ENCODE results near the gene CELF4.
"Not testable (repeated sequence)": the region's sequence is repeated elsewhere in the genome, so short reads cannot be mapped to it uniquely, and the experiment has no call there.

The CELF4 gene

GRCh38 chr18:37465958-37466357 lies 99.6 kb downstream of the CELF4 start:
- no peak for DNase-seq (ENCODE audit: low read depth in 2 of 2)

GRCh38 chr18:37464257-37464656 lies 101.3 kb downstream of the CELF4 start:
- no peak for DNase-seq (ENCODE audit: low read depth in 2 of 2)

GRCh38 chr18:37461329-37461728 lies 104.3 kb downstream of the CELF4 start:
- not testable (repeated sequence) for DNase-seq (ENCODE audit: low read depth in 2 of 2)

- DNase-seq (ENCODE audit: low read depth in 2 of 2), result no peak
These were observed 105.0 kb downstream of the CELF4 start for GRCh38 chr18:37460604-37461003.

- DNase-seq (ENCODE audit: low read depth in 2 of 2), result no peak
These were observed 106.9 kb downstream of the CELF4 start for GRCh38 chr18:37458697-37459096.

- no peak for DNase-seq (ENCODE audit: low read depth in 2 of 2)
These were observed 107.8 kb downstream of the CELF4 start for GRCh38 chr18:37457753-37458152.

- no peak for DNase-seq (ENCODE audit: low read depth in 2 of 2)
These were observed 108.3 kb downstream of the CELF4 start for GRCh38 chr18:37457341-37457740.

- no peak for DNase-seq (ENCODE audit: low read depth in 2 of 2)
These were observed 108.7 kb downstream of the CELF4 start for GRCh38 chr18:37456873-37457272.

- no peak for DNase-seq (ENCODE audit: low read depth in 2 of 2)
These were observed 109.2 kb downstream of the CELF4 start for GRCh38 chr18:37456395-37456794.

GRCh38 chr18:37453752-37454151 lies 111.8 kb downstream of the CELF4 start:
- DNase-seq (ENCODE audit: low read depth in 2 of 2), result no peak

- DNase-seq (ENCODE audit: low read depth in 2 of 2), result no peak
These were observed 112.8 kb downstream of the CELF4 start for GRCh38 chr18:37452682-37453385.

GRCh38 chr18:37452015-37452414 lies 113.6 kb downstream of the CELF4 start:
- DNase-seq (ENCODE audit: low read depth in 2 of 2), result no peak

- DNase-seq (ENCODE audit: low read depth in 2 of 2), result no peak
These were observed 114.3 kb downstream of the CELF4 start for GRCh38 chr18:37451239-37451825.

GRCh38 chr18:37450434-37451132 lies 115.0 kb downstream of the CELF4 start:
- no peak for DNase-seq (ENCODE audit: low read depth in 2 of 2)

- no peak for DNase-seq (ENCODE audit: low read depth in 2 of 2)
These were observed 116.0 kb downstream of the CELF4 start for GRCh38 chr18:37449618-37450017.

GRCh38 chr18:37448946-37449345 lies 116.7 kb downstream of the CELF4 start:
- DNase-seq (ENCODE audit: low read depth in 2 of 2), result no peak

- no peak for DNase-seq (ENCODE audit: low read depth in 2 of 2)
These were observed 117.4 kb downstream of the CELF4 start for GRCh38 chr18:37447962-37448888.

GRCh38 chr18:37445836-37446235 lies 119.8 kb downstream of the CELF4 start:
- DNase-seq (ENCODE audit: low read depth in 2 of 2), result no peak

GRCh38 chr18:37445368-37445767 lies 120.2 kb downstream of the CELF4 start:
- DNase-seq (ENCODE audit: low read depth in 2 of 2), result no peak

- DNase-seq (ENCODE audit: low read depth in 2 of 2), result no peak
These were observed 122.1 kb downstream of the CELF4 start for GRCh38 chr18:37443325-37444055.

GRCh38 chr18:37442477-37442876 lies 123.1 kb downstream of the CELF4 start:
- DNase-seq (ENCODE audit: low read depth in 2 of 2), result no peak
